ENCODE measurements around the gene EIF2AK2. TPM values are rescaled to one million over a fixed set of nuclear protein-coding genes. Genes with fewer than 3 reads are reported as not detected.

EIF2AK2 gene
- total RNA-seq, 1 donor from 2014 or later: 37.0 TPM

DNA sequence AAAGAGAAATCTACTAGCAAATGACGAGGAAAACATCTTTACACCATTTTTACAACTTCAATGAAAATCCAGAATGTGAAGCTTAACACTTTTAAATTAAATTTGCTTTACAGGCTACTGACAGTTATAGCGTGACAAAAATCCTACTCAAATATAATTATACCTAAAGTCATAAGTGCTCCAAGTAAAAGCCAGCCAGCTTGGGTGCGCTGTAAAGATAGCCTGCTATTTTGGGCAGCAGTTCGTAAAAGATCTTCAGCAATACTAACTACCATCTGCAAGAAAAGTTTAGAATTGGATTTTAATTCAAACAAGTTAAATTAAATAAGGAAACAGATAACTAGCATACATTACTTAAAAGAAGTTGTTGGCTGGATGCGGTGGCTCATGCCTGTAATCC is 95.0 kb downstream of the EIF2AK2 start:
- no peak for TF ChIP-seq CTCF (IDR thresholded peaks at IDR 0.05)
- Mint-ChIP-seq H3K27ac (no peak overlapping the region), H3K4me1 (no peaks in the 10 kb centered on the region), H3K36me3 (ENCODE audit: low read depth) (peaks cover 71% of the 10 kb centered on the region), H3K4me3 (no peak overlapping the region), H3K27me3 (no peaks in the 10 kb centered on the region), H3K9me3 (no peaks in the 10 kb centered on the region)
- ATAC-seq (ENCODE audit: low read depth): no peak
- intact Hi-C loops (cut with micrococcal nuclease): loop anchor here (5.0 kb wide), 1 partner anchor 34 kb away; no protein-coding TSS in a partner anchor
- ChIA-PET POLR2A (no interaction called here), CTCF (no interaction called here)
- no peak for DNase-seq

- intact Hi-C loops (cut with micrococcal nuclease): loop anchor here (5.0 kb wide), 1 partner anchor 34 kb away; no protein-coding TSS in a partner anchor
- CTCF ChIA-PET: no interaction called here
- H3K27ac Mint-ChIP-seq: no peak overlapping the region
- no peak overlapping the region for H3K4me3 Mint-ChIP-seq
- H3K36me3 Mint-ChIP-seq (ENCODE audit: low read depth): peaks cover 74% of the 10 kb centered on the region
- POLR2A ChIA-PET: no interaction called here
- no peak for TF ChIP-seq CTCF (IDR thresholded peaks at IDR 0.05)
- no peaks in the 10 kb centered on the region for H3K27me3 Mint-ChIP-seq
- no peak for ATAC-seq (ENCODE audit: low read depth)
- H3K4me1 Mint-ChIP-seq: no peaks in the 10 kb centered on the region
- no peaks in the 10 kb centered on the region for H3K9me3 Mint-ChIP-seq
- no peak for DNase-seq
Measured at GRCh38 chr2:37061013-37061711, 95.6 kb downstream of the EIF2AK2 start.

DNA sequence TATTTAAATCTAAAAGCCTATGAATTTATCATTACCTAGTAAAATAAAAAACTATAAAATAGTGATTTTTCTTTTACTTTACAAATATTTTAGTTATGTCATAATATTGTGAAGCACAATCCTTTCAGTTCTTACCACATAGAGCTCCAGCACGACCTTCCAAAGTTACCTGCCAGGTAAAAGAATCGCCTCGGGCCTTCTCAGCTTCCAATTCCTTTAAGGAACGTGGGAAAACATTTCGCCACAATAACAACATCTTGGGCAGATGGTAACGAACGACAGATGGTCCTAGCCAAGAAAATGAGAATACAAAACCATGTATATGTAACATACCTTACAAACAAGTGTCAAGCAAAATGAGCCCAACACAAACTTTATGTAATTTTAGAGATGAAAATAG is 96.3 kb downstream of the EIF2AK2 start:
- ChIA-PET CTCF (no interaction called here), POLR2A (no interaction called here)
- DNase-seq (no peak), ATAC-seq (ENCODE audit: low read depth) (no peak)
- H3K36me3 Mint-ChIP-seq (ENCODE audit: low read depth): peaks cover 74% of the 10 kb centered on the region
- intact Hi-C loops (cut with micrococcal nuclease): loop anchor here (5.0 kb wide), 1 partner anchor 33 kb away; no protein-coding TSS in a partner anchor
- H3K27me3 Mint-ChIP-seq: no peaks in the 10 kb centered on the region
- no peak overlapping the region for H3K4me3 Mint-ChIP-seq
- H3K27ac Mint-ChIP-seq: no peak overlapping the region
- H3K9me3 Mint-ChIP-seq: no peaks in the 10 kb centered on the region
- H3K4me1 Mint-ChIP-seq: no peaks in the 10 kb centered on the region
- no peak for TF ChIP-seq CTCF (IDR thresholded peaks at IDR 0.05)

GRCh38 chr2:37059841-37060240 is 96.9 kb downstream of the EIF2AK2 start:
- H3K4me1 Mint-ChIP-seq: no peaks in the 10 kb centered on the region
- no peak overlapping the region for H3K27ac Mint-ChIP-seq
- DNase-seq (no peak), ATAC-seq (ENCODE audit: low read depth) (no peak)
- no peaks in the 10 kb centered on the region for H3K9me3 Mint-ChIP-seq
- H3K36me3 Mint-ChIP-seq (ENCODE audit: low read depth): peaks cover 73% of the 10 kb centered on the region
- intact Hi-C loops (cut with micrococcal nuclease): loop anchor here (2.0 to 5.0 kb wide), 2 partner anchors 13 to 33 kb away; no protein-coding TSS in a partner anchor
- no peak overlapping the region for H3K4me3 Mint-ChIP-seq
- CTCF ChIA-PET: no interaction called here
- POLR2A ChIA-PET: no interaction called here
- no peaks in the 10 kb centered on the region for H3K27me3 Mint-ChIP-seq
- no peak for TF ChIP-seq CTCF (IDR thresholded peaks at IDR 0.05)

DNA sequence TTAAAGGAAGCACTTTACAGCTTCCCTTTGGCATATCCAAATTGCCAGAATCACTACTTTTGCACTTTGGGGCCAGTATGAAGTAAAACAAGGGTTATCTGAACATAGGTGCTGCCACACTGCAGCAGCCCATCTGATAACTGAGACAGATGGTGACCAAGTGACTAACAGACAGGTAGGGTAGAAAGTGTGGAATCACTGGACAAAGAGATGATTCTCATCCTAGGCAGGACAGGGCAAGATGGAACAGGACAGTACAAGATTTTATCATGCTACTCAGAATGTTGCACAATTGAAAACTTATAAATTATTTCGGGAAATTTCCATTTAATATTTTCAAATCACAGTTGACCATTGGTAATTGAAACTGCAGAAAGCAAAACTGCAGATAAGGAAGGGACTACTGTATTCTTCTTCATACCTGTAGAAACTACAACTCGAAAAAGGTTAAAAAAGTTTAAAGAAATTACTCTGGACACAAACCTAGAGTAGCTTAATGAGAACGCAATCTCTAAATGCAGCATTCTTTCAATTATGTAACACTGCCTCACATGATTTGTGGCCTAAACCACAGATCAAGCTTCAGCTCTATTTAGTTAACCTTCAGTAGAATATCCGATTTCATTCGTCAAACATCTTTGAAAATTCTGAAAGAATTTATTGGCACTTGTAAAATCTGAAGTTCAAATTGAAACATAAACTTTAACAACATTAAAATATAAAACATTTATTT is 104.0 kb downstream of the EIF2AK2 start:
- ATAC-seq (ENCODE audit: low read depth) (no peak), DNase-seq (no peak)
- no peaks in the 10 kb centered on the region for H3K9me3 Mint-ChIP-seq
- ChIA-PET CTCF (no interaction called here), POLR2A (no interaction called here)
- no peak overlapping the region for H3K27ac Mint-ChIP-seq
- no peaks in the 10 kb centered on the region for H3K27me3 Mint-ChIP-seq
- H3K4me1 Mint-ChIP-seq: no peaks in the 10 kb centered on the region
- intact Hi-C loops (cut with micrococcal nuclease): loop anchor here (2.0 kb wide), 1 partner anchor 14 kb away; no protein-coding TSS in a partner anchor
- H3K36me3 Mint-ChIP-seq (ENCODE audit: low read depth): peaks cover 72% of the 10 kb centered on the region
- TF ChIP-seq CTCF (IDR thresholded peaks at IDR 0.05): no peak
- H3K4me3 Mint-ChIP-seq: no peak overlapping the region
